ENCODE measurements around the gene AQP9.

DNA sequence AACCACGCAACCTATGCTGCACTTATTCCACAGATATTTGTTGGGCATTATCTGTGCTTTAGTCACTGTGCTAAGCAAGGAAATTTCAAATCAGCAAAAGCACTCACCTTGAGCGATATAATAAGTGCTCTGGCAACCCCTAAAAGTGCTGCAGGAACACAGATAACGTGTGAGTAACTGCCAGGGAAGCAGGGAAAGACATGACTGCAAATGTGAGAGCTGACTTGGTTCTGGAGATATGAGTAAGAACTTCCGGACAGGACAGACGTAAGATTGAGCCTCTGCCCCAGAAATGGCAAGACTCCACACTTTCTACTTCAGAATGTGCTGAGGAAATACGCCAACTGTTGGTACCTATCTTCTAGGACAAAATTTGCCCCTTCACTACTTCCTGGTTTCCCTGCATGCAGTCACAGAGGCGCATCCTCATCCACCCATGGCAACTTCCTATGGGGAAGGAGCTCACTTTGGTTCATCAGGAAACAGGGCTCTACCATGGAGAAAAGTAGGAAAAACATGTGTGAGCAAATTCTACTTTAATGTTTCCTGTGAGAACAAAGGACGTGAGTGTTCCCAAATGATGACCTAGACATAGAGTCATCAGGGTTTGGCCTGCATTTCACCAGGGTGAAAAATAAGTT is 41.7 kb downstream of the AQP9 start:
- TF ChIP-seq, protein P1, sequence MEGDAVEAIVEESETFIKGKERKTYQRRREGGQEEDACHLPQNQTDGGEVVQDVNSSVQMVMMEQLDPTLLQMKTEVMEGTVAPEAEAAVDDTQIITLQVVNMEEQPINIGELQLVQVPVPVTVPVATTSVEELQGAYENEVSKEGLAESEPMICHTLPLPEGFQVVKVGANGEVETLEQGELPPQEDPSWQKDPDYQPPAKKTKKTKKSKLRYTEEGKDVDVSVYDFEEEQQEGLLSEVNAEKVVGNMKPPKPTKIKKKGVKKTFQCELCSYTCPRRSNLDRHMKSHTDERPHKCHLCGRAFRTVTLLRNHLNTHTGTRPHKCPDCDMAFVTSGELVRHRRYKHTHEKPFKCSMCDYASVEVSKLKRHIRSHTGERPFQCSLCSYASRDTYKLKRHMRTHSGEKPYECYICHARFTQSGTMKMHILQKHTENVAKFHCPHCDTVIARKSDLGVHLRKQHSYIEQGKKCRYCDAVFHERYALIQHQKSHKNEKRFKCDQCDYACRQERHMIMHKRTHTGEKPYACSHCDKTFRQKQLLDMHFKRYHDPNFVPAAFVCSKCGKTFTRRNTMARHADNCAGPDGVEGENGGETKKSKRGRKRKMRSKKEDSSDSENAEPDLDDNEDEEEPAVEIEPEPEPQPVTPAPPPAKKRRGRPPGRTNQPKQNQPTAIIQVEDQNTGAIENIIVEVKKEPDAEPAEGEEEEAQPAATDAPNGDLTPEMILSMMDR (IDR thresholded peaks at IDR 0.05), result no peak
- TF ChIP-seq POLR2A (IDR thresholded peaks at IDR 0.05), result no peak

Measured in body of pancreas (tissue), 4 donors.